ENCODE measurements around the gene GLG1.
"Not testable (repeated sequence)": the region's sequence is repeated elsewhere in the genome, so short reads cannot be mapped to it uniquely, and the experiment has no call there.

The GLG1 gene

DNA sequence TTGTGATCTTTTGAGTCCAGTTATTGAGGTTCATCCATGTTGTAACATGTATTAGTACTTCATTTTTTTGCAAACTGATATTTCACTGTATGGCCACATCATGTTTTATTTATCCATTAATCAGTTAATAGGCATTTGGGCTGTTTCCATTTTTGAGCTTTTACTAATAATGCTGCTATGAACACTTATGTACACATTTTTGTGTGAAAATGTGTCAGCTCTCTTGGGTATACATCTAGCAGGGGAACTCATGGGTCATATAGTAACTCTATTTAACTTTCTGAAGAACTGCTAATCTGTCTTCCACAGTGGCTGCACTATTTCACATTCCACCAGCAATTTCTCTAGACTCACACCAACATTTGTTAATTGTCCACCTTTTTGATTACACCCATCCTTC, 82.0 kb downstream of the GLG1 start:
- no peak for DNase-seq

DNA sequence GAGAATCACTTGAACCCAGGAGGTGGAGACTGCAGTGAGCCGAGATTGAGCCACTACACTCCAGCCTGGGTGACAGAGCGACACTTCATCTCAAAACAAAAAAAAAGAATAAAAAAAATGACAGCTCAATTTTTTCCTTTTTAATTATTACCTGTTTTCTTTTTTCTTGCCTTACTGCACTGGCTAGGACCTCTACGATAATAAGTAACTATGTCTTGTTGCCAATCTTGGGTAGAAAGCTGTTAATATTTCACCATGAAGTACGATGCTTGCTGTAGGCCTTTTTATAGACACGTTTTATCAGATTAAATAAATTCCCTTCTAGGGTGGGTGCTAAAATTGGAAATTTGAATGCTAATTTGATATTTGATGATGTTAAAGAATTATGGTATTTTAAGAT, 82.8 kb downstream of the GLG1 start:
- DNase-seq: no peak

DNA sequence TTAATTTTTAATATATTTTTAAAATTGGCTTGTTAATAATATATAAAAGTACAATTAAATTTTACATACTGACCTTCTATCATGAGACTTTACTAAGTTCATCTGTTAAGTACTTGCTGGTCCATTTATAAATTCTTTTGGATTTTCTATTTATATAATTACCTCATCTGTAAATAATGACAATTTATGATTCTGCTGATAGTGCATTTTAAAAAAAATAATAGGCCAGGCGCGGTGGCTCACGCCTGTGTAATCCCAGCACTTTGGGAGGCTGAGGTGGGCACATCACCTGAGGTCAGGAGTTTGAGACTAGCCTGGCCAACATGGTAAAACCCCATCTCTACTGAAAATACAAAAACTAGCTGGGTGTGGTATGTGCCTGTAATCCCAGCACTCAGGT, 83.2 kb downstream of the GLG1 start:
- not testable (repeated sequence) for DNase-seq

DNA sequence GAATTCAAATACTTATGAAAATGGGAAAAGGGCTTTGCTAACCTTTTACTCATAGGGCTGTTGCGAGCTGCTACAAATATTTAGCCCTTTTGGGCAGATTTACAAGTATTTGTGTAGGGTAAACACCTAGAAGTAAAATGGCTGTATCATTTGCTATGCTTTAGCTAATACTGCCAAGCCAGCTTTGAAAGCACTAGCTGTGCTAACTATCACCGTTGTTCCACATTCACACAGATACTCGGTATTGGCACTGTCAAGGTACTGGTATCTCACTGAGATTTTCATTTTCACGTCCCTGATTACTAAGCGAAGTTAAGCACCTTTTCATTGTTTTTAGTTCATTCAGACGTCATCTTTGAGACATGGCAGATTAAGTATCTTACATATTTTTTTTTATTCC, 84.8 kb downstream of the GLG1 start:
- DNase-seq: no peak

DNA sequence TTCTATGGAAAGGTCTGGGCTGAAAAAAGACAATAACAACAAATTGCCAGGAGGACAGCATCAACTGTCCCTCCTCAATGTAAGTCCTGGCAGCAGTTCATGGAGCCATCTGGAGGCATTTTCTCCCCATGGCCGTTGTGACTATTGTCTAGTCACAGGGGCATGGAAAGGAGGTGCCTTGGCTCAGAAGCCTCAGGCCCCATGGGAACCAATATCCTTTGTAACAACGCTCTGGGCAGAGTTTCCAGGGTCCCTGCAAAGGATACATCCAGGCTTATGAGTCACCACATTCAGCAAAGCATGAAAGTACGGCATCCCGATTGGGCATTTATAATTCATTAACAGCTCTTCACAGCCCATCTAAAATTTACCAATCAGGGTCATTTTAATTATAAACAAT, 85.2 kb downstream of the GLG1 start:
- no peak for DNase-seq

DNA sequence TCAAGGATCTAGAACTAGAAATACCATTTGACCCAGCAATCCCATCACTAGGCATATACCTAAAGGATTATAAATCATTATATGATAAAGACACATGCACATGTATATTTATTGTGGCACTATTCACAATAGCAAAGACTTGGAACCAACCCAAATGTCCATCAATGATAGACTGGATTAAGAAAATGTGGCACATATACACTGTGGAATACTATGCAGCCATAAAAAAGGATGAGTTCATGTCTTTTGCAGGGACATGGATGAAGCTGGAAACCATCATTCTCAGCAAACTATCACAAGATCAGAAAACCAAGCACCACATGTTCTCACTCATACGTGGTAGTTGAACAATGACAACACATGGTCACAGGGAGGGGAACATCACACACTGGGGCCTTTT, 88.0 kb downstream of the GLG1 start:
- DNase-seq: not testable (repeated sequence)

DNA sequence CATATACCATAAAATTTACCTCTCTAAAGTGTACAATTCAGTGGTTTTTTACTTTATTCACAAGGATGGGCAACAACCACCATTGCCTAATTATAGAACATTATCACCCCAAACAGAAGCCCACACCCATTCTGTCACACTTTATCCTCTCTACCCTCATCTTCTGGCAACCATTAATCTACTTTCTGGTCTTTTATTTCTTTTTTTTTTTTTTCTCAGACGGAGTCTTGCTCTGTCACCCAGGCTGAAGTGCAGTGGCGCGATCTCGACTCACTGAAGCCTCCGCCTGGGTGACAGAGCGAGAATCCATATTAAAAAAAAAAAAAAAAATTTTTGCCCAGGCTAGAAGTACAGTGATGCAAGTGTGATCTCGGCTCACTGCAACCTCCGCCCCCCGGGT, 95.0 kb downstream of the GLG1 start:
- DNase-seq: no peak

DNA sequence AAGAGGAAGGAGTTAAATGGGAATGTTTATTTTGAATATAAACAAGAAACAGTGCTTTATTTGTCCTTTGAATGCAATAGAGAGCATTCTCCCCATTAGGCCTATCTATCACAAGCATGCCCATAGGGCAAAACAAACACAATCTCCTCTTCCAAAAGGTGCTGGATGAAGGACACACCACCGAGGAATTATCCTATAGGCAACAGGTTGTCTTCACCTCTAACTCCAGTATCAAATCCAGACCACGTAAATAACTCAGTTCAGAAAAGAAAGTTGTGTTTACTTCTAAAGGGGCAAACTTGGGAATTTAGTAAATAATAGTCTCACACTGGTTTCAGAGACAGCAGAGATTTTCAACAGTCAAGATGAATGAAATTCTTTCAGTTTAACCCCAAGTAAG, 101.9 kb downstream of the GLG1 start:
- DNase-seq: no peak

DNA sequence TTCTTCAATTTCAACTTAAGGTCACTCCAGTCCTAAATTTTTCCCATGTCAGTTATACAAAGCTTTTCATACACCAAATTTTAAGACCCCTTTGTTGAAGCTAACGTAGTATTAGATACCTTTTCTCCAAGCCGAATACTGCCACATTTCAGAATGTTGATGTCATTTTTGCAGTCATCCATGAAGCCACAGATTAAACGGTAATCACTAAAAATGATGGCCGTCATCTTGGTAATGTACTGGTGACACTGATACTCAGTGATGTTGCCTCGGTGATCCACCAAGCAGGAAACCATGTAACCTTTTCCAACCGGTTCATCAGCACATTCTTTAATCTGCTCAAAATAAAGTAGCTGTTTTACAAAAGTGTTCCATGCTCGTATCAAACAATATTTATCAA, 103.5 kb downstream of the GLG1 start:
- DNase-seq: no peak

DNA sequence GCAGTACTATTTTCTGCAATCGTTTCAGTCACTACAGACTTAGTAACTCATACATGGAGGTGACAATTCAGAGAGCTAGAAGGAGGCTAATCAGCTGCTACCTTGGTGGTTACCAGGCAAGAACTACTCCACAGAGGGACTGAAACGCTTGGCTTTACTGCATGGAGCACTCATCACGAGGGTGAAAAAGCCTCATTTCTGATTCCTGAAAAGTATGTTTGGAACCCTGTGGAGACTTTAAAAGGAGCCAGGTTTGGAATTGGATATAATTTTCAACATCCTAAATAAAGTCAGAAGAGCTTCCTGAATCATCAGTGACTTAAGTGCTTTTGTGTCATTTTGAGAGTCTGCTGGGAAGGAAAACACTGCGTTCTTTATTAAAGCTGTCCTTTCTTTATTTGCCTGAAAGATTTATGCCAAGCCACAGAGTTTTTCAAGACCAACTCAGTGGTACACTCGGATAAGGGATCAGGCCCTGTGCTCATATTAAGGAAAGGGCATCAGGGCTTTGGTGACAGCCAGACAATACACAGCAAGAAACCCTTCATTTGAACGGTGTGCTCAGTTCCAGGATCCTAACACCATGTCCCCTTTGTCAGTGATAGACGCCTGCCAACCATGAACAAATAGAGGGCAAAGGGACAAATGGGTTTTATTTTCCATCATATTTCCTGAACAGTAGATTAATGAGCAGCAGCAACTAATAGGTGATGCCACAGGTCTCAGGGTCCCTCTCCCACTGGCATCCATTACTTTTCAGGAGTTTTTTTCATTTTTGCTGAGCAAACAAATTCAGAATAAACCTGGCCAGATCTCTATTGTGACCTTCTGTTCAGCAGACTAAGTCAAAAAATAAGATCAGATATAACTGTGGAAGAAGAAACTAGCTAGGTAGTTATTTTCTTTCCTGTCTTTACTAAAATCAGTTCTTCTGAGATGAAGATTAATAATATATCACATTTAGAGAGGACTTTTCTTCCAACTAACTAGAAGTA, 105.1 kb downstream of the GLG1 start:
- no peak for DNase-seq

DNA sequence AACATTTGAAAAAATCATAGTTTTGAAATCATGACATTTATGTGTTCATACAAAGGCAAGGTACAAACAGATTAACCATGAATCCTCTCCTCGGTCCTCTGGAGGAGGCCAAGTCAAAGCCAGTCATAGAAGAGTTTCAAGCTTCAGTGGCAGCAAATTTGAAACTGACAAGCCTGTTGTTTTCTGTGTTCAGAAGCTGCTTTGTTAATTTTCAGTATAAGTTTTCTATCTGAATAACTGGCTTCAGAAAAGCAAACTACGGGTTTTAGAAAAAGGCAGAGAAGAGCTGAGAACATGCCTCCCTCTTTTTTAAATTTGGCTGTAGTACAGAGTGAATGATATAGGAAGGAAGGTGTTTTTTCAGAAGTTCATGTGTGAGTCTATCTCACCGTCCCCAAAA, 106.0 kb downstream of the GLG1 start:
- DNase-seq: no peak

DNA sequence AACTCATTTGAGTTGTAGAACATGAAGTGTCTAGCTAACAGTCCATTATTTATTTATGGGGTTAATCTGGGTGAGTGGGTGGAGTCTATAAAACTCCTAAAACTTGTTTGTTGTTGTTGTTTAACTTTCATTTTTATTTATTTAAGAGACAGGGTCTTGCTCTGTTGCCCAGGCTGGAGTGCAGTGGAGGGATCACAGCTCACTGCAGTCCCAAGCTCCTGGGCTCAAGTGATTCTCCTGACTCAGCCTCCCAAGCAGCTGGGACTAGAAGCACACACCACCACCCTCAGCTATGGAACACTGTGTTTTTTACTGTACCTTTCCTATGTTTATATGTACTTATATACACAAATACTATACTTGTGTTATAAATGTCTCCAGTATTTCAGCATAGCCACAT, 107.8 kb downstream of the GLG1 start:
- DNase-seq: no peak

DNA sequence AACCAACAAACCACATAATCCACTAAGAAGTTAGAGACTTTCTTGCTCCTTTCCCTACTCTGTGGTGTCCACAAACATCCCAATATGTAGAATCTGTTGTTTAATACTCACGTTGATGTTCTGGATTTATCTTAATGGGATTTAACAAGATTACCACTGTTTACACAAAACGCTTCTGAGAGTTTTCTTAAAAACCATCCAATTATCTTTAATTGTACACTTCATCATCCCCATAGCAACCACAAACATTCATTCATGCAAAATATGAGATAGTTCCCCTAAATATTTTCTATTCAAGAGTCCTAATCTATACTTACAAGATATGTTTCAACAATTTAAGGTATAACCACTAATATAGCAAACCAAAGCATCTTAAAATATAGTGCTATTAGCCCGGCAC, 109.2 kb downstream of the GLG1 start:
- no peak for DNase-seq

DNA sequence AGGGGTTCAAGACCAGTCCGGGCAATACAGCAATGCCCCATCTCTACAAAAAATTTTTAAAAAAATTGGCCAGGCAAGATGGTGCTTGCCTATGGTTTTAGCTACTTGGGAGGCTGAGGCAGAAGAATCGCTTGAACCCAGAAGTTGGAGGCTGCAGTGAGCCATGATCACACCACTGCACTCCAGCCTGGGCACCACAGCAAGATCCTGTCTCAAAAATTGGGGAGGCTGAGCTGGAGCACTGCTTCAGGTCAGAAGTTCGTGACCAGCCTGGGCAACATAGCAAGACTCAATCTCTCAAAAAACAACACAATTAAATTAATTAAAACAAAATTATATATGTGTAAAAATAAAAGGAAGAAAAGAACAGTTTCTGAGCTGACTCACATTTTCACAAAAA, 110.9 kb downstream of the GLG1 start:
- DNase-seq: no peak

DNA sequence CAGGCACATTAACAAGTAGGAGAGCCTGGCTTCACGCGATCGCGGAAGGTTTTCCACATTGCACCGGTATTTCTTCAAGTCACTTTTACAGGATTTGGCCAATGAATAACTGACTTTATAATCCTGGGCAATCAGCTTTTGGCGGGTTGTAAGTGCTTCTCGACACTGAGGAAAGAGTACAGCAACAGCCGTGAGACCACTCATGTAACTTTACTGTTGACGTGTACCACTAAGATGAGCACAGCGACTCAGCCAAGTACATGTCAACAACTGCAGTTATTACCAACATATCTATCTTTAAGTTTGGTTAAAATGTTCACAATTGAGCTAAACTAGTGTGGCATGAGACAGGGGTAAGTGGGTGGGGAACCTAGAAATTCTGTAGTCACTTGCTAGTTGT, 113.9 kb downstream of the GLG1 start:
- DNase-seq: no peak

DNA sequence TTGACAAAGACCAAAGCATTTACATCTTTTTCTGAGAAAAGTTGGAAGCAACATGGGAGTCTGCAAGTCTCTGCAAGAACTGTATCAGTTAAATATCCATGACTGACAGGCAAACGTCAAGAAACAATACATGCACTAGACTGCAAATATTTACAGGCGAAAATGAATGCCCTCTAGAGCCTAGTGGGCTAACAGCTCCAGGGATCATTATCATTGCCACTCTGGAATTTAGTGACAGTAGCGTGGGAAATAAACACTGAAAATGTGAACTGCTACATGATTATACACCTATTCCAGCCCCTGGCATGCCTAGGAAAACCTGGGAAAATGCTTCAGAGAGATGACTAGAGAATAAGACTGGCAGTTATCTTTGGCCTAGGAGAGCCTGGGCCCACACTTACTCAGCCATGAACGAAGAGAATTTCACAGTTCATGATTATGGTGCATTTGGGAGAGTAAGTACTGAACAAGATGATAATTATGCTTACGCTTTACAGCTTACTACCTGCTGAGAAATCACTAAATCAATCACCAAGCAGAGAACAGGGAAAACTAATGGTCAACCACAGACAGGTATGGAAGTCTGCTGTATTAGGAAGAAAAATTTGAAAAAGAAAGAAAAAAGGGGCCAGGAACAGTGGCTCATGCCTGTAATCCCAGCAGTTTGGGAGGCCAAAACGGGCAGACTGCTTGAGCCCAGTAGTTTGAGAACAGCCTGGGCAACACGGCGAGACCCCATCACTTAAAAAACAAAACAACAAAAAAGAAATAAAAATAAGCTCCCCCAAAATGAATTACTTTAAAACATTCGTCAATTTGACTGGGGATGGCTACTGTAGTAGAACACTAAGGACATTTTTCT, 119.0 kb downstream of the GLG1 start:
- DNase-seq: no peak

DNA sequence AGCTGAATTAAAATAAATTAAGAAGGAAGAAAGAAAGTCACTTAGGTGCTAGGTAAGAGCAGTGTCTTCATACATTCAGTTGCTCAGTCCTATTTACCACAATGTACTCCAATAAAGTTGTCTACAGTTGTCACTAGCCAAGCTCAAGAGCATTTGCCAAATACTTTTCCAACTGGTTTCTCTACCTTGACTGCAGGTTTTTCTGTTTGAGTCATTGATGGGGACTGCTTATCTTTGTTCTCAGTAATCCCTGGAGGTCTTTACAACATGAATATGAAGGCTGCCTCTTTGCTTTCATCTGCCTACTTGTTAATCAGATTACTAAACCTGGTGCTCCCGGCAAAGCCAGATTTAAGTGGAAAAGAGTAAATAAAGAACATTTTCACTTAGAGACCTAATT, 121.0 kb downstream of the GLG1 start:
- no peak for DNase-seq

DNA sequence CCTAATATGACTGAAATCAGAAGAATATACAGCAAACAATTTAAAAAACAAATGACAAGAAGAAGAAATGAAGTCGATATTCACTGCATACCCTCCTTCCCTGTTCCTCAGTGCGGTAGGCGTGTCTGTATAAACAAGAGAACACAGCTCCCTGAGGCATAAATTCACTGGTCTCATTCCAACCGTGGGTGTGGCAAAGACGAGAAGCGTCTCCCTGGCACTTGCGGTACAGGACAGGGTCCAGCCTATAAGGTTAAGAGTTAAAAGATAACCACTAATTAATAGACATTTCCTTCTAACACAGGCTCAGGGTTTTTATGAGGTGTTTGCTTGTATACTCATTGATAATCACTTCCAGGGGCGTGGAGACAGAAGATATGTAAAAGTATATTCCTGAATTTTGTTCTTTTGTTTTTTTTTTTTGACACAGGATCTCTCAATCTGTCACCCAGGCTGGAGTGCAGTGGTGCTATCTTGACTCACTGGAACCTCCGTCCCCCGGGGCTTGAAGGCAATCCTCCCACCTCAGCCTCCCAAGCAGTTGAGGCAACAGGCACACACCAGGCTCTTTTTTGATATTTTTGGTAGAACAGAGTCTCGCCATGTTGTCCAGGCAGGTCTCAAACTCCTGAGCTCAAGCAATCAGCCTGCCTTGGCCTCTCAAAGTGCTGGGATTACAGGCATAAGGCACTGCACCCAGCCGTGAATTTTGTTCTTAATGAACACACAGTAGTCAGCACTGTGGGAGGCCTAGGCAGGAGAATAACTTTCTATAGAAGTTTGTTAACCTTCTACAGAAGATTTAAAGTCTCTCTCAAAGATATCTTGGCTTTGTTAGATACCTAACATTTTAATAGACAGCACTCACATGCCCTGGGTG, 126.5 kb downstream of the GLG1 start:
- no peak for DNase-seq

DNA sequence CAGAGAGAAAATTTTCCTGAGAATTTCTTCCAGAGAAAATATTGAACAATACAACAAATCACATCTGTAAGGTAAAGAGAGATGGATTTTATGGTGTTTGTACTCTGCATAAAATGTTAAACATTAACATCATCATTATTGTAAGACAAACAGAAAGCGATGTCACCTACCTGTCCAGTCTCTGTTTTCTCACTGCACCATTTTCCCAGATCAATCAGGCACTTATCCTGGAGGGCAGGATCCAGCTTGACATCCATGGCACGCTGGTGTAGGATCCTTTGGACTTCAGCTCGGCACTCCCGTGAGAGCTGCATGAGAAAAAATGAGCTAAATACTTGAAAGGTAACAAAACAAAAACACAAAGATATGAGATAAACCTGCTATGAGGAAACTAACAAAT, 129.7 kb downstream of the GLG1 start:
- DNase-seq: no peak

DNA sequence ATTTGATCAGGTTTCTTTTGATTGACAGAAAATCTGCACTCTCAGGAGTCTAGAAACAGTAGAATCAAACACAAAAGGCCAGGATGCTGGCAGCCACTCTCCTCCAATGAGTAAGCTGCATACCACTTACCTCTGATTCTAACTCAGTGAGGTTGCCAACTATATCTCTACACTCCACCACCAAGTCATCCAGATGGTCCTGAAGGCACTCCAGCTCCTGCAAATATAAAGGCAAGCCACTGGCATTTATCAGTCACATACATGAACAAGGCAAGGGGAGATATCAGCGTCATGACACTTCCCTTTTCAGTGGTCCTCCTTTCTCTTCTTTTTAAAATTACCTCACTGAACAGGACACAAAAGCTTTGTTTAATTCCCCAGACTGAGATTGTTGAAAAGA, 132.5 kb downstream of the GLG1 start:
- DNase-seq: no peak

DNA sequence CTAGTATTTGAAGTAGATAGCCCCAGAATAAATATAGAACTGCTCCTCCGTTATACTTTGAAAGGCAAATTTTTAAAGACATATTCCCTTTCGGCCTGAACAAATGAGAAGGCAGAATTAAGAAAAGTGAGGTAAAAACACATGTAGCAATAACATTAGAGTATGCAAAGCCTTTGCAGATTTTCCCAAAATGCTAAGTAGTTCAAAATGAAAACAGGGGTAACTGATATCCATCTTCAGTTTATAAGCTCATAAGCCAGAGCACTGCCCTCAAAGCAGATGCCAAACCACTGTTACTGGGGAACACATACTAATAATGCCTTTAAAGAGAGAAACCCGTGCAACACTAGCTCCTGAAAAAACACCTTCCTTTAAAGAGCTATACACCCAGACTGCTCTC, 134.4 kb downstream of the GLG1 start:
- DNase-seq: no peak

DNA sequence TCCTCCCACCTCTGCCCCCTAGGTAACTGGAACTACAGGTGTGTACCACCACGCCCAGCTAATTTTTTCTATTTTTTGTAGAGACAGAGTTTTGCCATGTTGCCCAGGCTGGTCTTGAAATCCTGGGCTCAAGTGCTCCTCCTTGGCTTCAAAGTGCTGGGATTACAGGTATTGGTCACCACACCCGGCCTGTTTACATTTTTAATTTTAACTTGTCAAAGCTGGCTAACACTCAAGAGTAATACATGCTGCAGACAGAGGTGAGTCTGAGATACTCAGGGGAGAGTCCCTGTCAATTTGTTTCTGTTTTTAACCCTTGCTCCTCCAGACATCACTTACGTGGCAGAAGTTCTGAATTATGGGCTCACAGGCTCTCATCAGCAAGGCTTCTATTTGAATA, 134.9 kb downstream of the GLG1 start:
- no peak for DNase-seq

DNA sequence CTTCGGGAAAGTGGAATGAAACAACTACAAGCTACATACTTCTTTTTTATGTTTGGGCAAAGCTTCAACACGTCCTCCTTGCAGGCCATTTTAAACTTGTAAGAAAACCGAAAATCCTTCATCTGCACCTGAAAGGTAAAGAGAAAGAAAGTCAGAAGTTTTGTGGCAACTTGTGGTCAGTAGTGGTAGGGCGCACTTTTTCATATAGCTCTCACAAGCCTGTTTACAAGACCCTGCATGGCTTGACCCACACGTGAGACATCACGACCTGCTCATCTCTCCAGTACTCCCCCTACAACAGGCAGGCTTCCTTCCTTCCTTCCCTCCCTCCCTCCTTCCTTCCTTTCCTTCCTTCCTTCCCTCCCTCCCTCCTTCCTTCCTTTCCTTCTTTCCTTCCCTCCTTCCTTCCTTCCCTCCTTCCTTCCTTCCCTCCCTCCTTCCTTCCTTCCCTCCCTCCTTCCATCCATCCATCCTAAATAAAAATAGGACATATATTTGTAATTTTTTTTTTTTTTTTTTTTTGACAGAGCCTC, 136.9 kb downstream of the GLG1 start:
- no peak for DNase-seq

Data from NCI-H2171 (cell line).